GM08714 (cell line): ENCODE data around the gene LRG1.

Experiments
- H3K4me3 ChIP-seq: fragments of 200-500 bp; sonication (Bioruptor generic); 2 replicates; pipeline ENCODE4 v1.5.1; 2014; ENCODE audit warnings: mild to moderate bottlenecking, low read length, inconsistent platforms
- ZNF274 ChIP-seq: IDR thresholded peaks from 2 replicates; pipeline ENCODE4 v1.6.1; 2012; ENCODE audit warnings: mild to moderate bottlenecking, low read depth, low read length

LRG1 gene

GRCh38 chr19:4521170-4521887 lies 18.5 kb downstream of the LRG1 start:
- no peak overlapping the region for H3K4me3 ChIP-seq
- no peak for TF ChIP-seq ZNF274

- no peak overlapping the region for H3K4me3 ChIP-seq
Measured at GRCh38 chr19:4519521-4520277, 20.1 kb downstream of the LRG1 start.

GRCh38 chr19:4519172-4519496 lies 20.7 kb downstream of the LRG1 start:
- TF ChIP-seq ZNF274 = no peak

More at GRCh38 chr19:4519521-4520277, 20.1 kb downstream of the LRG1 start:
- TF ChIP-seq ZNF274 = no peak

GRCh38 chr19:4518345-4519171 lies 21.3 kb downstream of the LRG1 start, which contains the start of gene PLIN4:
TSS of gene PLIN4 (minus strand) at chr19:4518486. CDS start at chr19:4518272, 214 bp downstream.
- no peak for TF ChIP-seq ZNF274
- no peak within 1 kb of the TSS for H3K4me3 ChIP-seq

More at GRCh38 chr19:4519172-4519496, 20.7 kb downstream of the LRG1 start:
- no peak overlapping the region for H3K4me3 ChIP-seq

- H3K4me3 ChIP-seq = no peak overlapping the region
Measured at GRCh38 chr19:4517451-4518057, 22.3 kb downstream of the LRG1 start.

GRCh38 chr19:4516939-4517300 lies 22.9 kb downstream of the LRG1 start:
- no peak overlapping the region for H3K4me3 ChIP-seq
- no peak for TF ChIP-seq ZNF274

More at GRCh38 chr19:4517451-4518057, 22.3 kb downstream of the LRG1 start:
- TF ChIP-seq ZNF274 = no peak

- no peak overlapping the region for H3K4me3 ChIP-seq
- no peak for TF ChIP-seq ZNF274
Measured at GRCh38 chr19:4516199-4516938, 23.5 kb downstream of the LRG1 start.

GRCh38 chr19:4515732-4516131 lies 24.1 kb downstream of the LRG1 start:
- no peak for TF ChIP-seq ZNF274
- H3K4me3 ChIP-seq = no peak overlapping the region

GRCh38 chr19:4513248-4513647 lies 26.6 kb downstream of the LRG1 start:
- H3K4me3 ChIP-seq = no peak overlapping the region
- no peak for TF ChIP-seq ZNF274

- H3K4me3 ChIP-seq = no peak overlapping the region
- TF ChIP-seq ZNF274 = no peak
Measured at GRCh38 chr19:4512070-4512469, 27.8 kb downstream of the LRG1 start.

- TF ChIP-seq ZNF274 = no peak
- no peak overlapping the region for H3K4me3 ChIP-seq
Measured at GRCh38 chr19:4511300-4512054, 28.4 kb downstream of the LRG1 start.

GRCh38 chr19:4510435-4511255 lies 29.2 kb downstream of the LRG1 start:
- no peak overlapping the region for H3K4me3 ChIP-seq
- TF ChIP-seq ZNF274 = no peak

GRCh38 chr19:4508698-4509097 lies 31.1 kb downstream of the LRG1 start:
- H3K4me3 ChIP-seq = no peak overlapping the region
- TF ChIP-seq ZNF274 = no peak
